KMS-11 (cell line): ENCODE measurements around the gene KLHL3.

ENCODE experiments used
- H2AFZ ChIP-seq: fragments of 200-600 bp; sonication (generic); 2 replicates; pipeline ENCODE4 v1.6.1; 2016; ENCODE audit warnings: antibody characterized with exemption, mixed run types, low read depth
- H3K27ac ChIP-seq: fragments of 200-600 bp; sonication (generic); 2 replicates; pipeline ENCODE4 v1.6.1; 2016; ENCODE audit warnings: mild to moderate bottlenecking, mixed run types
- H3K27me3 ChIP-seq: fragments of 200-600 bp; sonication (generic); 2 replicates; pipeline ENCODE4 v1.6.1; 2017; ENCODE audit warnings: mild to moderate bottlenecking, low read depth, mixed run types, moderate library complexity; ENCODE audit not compliant: insufficient read depth
- H3K36me3 ChIP-seq: fragments of 200-600 bp; sonication (generic); 2 replicates; pipeline ENCODE4 v1.6.1; 2017; ENCODE audit warnings: mild to moderate bottlenecking, mixed run types; ENCODE audit not compliant: insufficient read depth
- H3K4me1 ChIP-seq: fragments of 200-600 bp; sonication (generic); 2 replicates; pipeline ENCODE4 v1.6.1; 2016; ENCODE audit warnings: mild to moderate bottlenecking, low read depth, mixed run types; ENCODE audit not compliant: poor library complexity, severe bottlenecking
- H3K4me2 ChIP-seq: fragments of 200-600 bp; sonication (generic); 2 replicates; pipeline ENCODE4 v1.7.0; 2016; ENCODE audit warnings: mild to moderate bottlenecking, mixed run types
- H3K4me3 ChIP-seq: fragments of 200-600 bp; sonication (generic); IDR thresholded peaks from 2 replicates; pipeline ENCODE4 v1.6.1; 2017; ENCODE audit warnings: low read depth, low read length, mixed read lengths; ENCODE audit not compliant: insufficient read depth
- H3K79me2 ChIP-seq: fragments of 200-600 bp; sonication (generic); 2 replicates; pipeline ENCODE4 v1.6.1; 2016; ENCODE audit warnings: low read depth, mixed run types; ENCODE audit not compliant: insufficient read depth
- H3K9ac ChIP-seq: fragments of 200-600 bp; sonication (generic); 2 replicates; pipeline ENCODE4 v1.6.1; 2016; ENCODE audit warnings: mild to moderate bottlenecking, mixed run types
- H4K20me1 ChIP-seq: fragments of 200-600 bp; sonication (generic); 2 replicates; pipeline ENCODE4 v1.6.1; 2016; ENCODE audit warnings: mild to moderate bottlenecking, mixed run types; ENCODE audit not compliant: insufficient read depth
- TF ChIP-seq, protein P1 (sequence below): fragments of 200-600 bp; sonication (generic); conservative IDR thresholded peaks from 2 replicates; pipeline ENCODE4 v1.6.1; 2017; ENCODE audit warnings: low read depth, mild to moderate bottlenecking, antibody characterized with exemption, low read length, moderate library complexity, mixed read lengths

KLHL3 gene

DNA sequence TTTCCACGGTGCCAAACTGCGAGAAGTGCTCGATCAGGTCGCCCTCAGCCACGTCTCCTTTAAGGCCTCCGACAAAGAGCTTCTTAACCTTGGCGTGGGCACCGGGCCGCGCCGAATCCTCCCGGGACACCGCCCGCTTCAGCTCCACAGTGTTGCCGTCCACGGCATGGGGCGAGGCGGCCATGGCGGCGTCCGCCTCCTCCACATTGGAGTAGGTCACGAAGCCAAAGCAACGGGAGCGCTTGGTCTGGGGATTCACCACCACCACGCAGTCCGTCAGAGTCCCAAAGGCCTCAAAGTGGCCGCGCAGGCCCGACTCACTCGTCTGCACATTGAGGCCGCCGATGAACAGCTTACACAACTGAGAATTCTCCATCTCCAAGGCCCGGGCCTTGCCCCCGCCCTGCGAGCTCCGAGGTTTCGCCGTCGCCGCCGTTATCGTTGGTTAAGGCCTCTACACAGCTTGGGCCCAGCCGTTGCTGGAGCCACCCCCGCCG, 17.9 kb upstream of the KLHL3 start:
- H3K4me2 ChIP-seq = peak overlapping the region; percentile 50
- TF ChIP-seq, protein P1, sequence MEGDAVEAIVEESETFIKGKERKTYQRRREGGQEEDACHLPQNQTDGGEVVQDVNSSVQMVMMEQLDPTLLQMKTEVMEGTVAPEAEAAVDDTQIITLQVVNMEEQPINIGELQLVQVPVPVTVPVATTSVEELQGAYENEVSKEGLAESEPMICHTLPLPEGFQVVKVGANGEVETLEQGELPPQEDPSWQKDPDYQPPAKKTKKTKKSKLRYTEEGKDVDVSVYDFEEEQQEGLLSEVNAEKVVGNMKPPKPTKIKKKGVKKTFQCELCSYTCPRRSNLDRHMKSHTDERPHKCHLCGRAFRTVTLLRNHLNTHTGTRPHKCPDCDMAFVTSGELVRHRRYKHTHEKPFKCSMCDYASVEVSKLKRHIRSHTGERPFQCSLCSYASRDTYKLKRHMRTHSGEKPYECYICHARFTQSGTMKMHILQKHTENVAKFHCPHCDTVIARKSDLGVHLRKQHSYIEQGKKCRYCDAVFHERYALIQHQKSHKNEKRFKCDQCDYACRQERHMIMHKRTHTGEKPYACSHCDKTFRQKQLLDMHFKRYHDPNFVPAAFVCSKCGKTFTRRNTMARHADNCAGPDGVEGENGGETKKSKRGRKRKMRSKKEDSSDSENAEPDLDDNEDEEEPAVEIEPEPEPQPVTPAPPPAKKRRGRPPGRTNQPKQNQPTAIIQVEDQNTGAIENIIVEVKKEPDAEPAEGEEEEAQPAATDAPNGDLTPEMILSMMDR = no peak
- no peaks in the 10 kb centered on the region for H3K27me3 ChIP-seq
- H3K36me3 ChIP-seq = no peaks in the 10 kb centered on the region
- peaks cover 17% of the 10 kb centered on the region for H3K4me1 ChIP-seq
- peaks cover 42% of the 10 kb centered on the region for H3K79me2 ChIP-seq
- peaks cover 27% of the 10 kb centered on the region for H4K20me1 ChIP-seq
- peak overlapping the region; percentile 87 for H3K27ac ChIP-seq
- peak overlapping the region; percentile 96 for H3K9ac ChIP-seq
- H2AFZ ChIP-seq = peak overlapping the region; percentile 75
- H3K4me3 ChIP-seq = no peak overlapping the region

- Histone ChIP-seq H3K79me2 (peaks cover 42% of the 10 kb centered on the region), H2AFZ (no peak overlapping the region), H3K27me3 (no peaks in the 10 kb centered on the region), H4K20me1 (peaks cover 27% of the 10 kb centered on the region), H3K36me3 (no peaks in the 10 kb centered on the region), H3K4me3 (no peak overlapping the region), H3K27ac (peak overlapping the region; percentile 87), H3K9ac (peak overlapping the region; percentile 96), H3K4me1 (peaks cover 17% of the 10 kb centered on the region), H3K4me2 (peak overlapping the region; percentile 63)
- TF ChIP-seq, protein P1 = no peak
Observed at GRCh38 chr5:137752905-137753690, 17.2 kb upstream of the KLHL3 start.

GRCh38 chr5:137751869-137752491, 16.1 kb upstream of the KLHL3 start:
- Histone ChIP-seq H3K4me3 (no peak overlapping the region), H2AFZ (no peak overlapping the region), H3K9ac (peak overlapping the region; percentile 96; the same call in 1 of the 2 replicates), H3K4me1 (peaks cover 17% of the 10 kb centered on the region), H3K27me3 (no peaks in the 10 kb centered on the region), H4K20me1 (peaks cover 27% of the 10 kb centered on the region), H3K4me2 (peak overlapping the region; percentile 63), H3K79me2 (peaks cover 42% of the 10 kb centered on the region), H3K36me3 (no peaks in the 10 kb centered on the region), H3K27ac (peak overlapping the region; percentile 8; the same call in 1 of the 2 replicates)
- TF ChIP-seq, protein P1 = peak; percentile 87

DNA sequence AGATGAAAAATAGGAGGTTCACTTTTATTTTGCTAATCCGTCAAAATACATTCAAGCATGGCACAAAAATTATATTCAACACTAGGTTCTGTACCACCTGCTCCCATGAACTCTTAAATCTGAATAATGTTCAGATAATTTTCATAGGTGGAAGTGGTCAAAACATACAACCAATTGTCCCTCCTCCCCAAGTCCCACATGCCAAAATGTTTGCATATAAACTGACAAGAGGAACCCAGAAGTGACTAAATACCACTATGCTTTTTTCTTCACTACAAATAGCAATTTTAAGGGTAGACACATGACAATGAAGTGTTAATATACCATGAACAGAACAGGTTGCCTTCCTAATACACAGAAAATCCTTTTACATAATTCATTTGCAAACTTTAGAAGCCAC, 14.5 kb upstream of the KLHL3 start:
- H3K4me1 ChIP-seq = peaks cover 16% of the 10 kb centered on the region
- peaks cover 42% of the 10 kb centered on the region for H3K79me2 ChIP-seq
- H3K27ac ChIP-seq = no peak overlapping the region
- H3K36me3 ChIP-seq = no peaks in the 10 kb centered on the region
- H3K4me3 ChIP-seq = no peak overlapping the region
- no peak overlapping the region for H3K4me2 ChIP-seq
- TF ChIP-seq, protein P1 = no peak
- H3K27me3 ChIP-seq = no peaks in the 10 kb centered on the region
- H4K20me1 ChIP-seq = peaks cover 27% of the 10 kb centered on the region
- no peak overlapping the region for H2AFZ ChIP-seq
- H3K9ac ChIP-seq = no peak overlapping the region
